Uterus (tissue), 2 donors: ENCODE data around the gene MEPCE.

Source experiments
- POLR2A ChIP-seq, 2 donors: fragments of 450-650 bp; IDR thresholded peaks; one replicate each; pipeline ENCODE4 v1.6.1; 2016; ENCODE audit warnings: antibody characterized with exemption in 2 of 2, mild to moderate bottlenecking in 1 of 2, moderate library complexity in 1 of 2
- TF ChIP-seq, protein P1 (sequence below), 4 experiments: fragments of 200-600 bp in 2 of 4; fragments of 450-650 bp in 2 of 4; sonication (generic) in 2 of 4; IDR thresholded peaks; one replicate each; pipeline ENCODE4 v1.5.1; 2016 to 2019; ENCODE audit warnings: antibody characterized with exemption in 4 of 4, mild to moderate bottlenecking in 2 of 4, moderate library complexity in 1 of 4

- no peak for TF ChIP-seq POLR2A (IDR thresholded peaks at IDR 0.05)
- TF ChIP-seq, protein P1, sequence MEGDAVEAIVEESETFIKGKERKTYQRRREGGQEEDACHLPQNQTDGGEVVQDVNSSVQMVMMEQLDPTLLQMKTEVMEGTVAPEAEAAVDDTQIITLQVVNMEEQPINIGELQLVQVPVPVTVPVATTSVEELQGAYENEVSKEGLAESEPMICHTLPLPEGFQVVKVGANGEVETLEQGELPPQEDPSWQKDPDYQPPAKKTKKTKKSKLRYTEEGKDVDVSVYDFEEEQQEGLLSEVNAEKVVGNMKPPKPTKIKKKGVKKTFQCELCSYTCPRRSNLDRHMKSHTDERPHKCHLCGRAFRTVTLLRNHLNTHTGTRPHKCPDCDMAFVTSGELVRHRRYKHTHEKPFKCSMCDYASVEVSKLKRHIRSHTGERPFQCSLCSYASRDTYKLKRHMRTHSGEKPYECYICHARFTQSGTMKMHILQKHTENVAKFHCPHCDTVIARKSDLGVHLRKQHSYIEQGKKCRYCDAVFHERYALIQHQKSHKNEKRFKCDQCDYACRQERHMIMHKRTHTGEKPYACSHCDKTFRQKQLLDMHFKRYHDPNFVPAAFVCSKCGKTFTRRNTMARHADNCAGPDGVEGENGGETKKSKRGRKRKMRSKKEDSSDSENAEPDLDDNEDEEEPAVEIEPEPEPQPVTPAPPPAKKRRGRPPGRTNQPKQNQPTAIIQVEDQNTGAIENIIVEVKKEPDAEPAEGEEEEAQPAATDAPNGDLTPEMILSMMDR (IDR thresholded peaks at IDR 0.05), result no peak
These were observed 16.4 kb downstream of the MEPCE start for GRCh38 chr7:100446040-100446439.
